T-helper 1 cell treated with Interleukin-12 subunit alpha and Interleukin-12 subunit beta and Interleukin-4 antibody, amounts not matched to agents 30 ng/mL and 1 ng/mL, for 36 hours (primary cell): Measurements from ENCODE around the gene ADGRA3. TPM values are rescaled to one million over a fixed set of nuclear protein-coding genes. Genes with fewer than 3 reads are reported as not detected.

ENCODE experiments used
- intact Hi-C: fragments of 100-400 bp; cut with micrococcal nuclease; formaldehyde crosslinking; loops from one replicate; pipeline ENCODE4 v1.15.1; 2024
- total RNA-seq: library from RNA; stranded (reverse); gene quantifications from 2 replicates; pipeline ENCODE4 v1.2.3, GENCODE V29; 2022

The ADGRA3 gene
- total RNA-seq, 1 donor from 2014 or later, result 5.1 TPM

- intact Hi-C loops, result no loop called here
These were observed 61.5 kb downstream of the ADGRA3 start for GRCh38 chr4:22454216-22454838.

GRCh38 chr4:22444813-22445212 lies 71.1 kb downstream of the ADGRA3 start:
- intact Hi-C loops, result loop anchor here (1.0 to 2.0 kb wide), 3 partner anchors 10 to 72 kb away; partner anchors contain the start of gene ADGRA3

- intact Hi-C loops, result no loop called here
These were observed 72.9 kb downstream of the ADGRA3 start for GRCh38 chr4:22442956-22443355.

GRCh38 chr4:22440999-22441398 lies 74.9 kb downstream of the ADGRA3 start:
- intact Hi-C loops, result no loop called here

GRCh38 chr4:22439947-22440346 lies 75.9 kb downstream of the ADGRA3 start:
- intact Hi-C loops, result no loop called here

GRCh38 chr4:22435652-22436051 lies 80.2 kb downstream of the ADGRA3 start:
- intact Hi-C loops, result loop anchor here (1.0 kb wide), 1 partner anchor 9 kb away; no protein-coding TSS in a partner anchor

GRCh38 chr4:22434895-22435294 lies 81.0 kb downstream of the ADGRA3 start:
- intact Hi-C loops, result loop anchor here (1.0 kb wide), 1 partner anchor 9 kb away; no protein-coding TSS in a partner anchor

GRCh38 chr4:22430626-22431025 lies 85.2 kb downstream of the ADGRA3 start:
- intact Hi-C loops, result no loop called here

GRCh38 chr4:22428441-22428840 lies 87.4 kb downstream of the ADGRA3 start:
- intact Hi-C loops, result no loop called here

GRCh38 chr4:22427675-22428074 lies 88.2 kb downstream of the ADGRA3 start:
- intact Hi-C loops, result no loop called here

GRCh38 chr4:22420291-22420690 lies 95.6 kb downstream of the ADGRA3 start:
- intact Hi-C loops, result no loop called here

GRCh38 chr4:22417408-22417807 lies 98.5 kb downstream of the ADGRA3 start:
- intact Hi-C loops, result no loop called here

GRCh38 chr4:22416403-22416802 lies 99.5 kb downstream of the ADGRA3 start:
- intact Hi-C loops, result no loop called here

- intact Hi-C loops, result no loop called here
These were observed 101.0 kb downstream of the ADGRA3 start for GRCh38 chr4:22414833-22415232.

GRCh38 chr4:22413471-22413870 lies 102.4 kb downstream of the ADGRA3 start:
- intact Hi-C loops, result no loop called here

GRCh38 chr4:22412013-22412412 lies 103.9 kb downstream of the ADGRA3 start:
- intact Hi-C loops, result no loop called here

GRCh38 chr4:22410645-22411247 lies 105.1 kb downstream of the ADGRA3 start:
- intact Hi-C loops, result loop anchor here (1.0 to 2.0 kb wide), 6 partner anchors 34 to 486 kb away; no protein-coding TSS in a partner anchor

GRCh38 chr4:22408474-22408873 lies 107.4 kb downstream of the ADGRA3 start:
- intact Hi-C loops, result no loop called here

GRCh38 chr4:22407361-22407760 lies 108.5 kb downstream of the ADGRA3 start:
- intact Hi-C loops, result no loop called here

GRCh38 chr4:22398671-22399070 lies 117.2 kb downstream of the ADGRA3 start:
- intact Hi-C loops, result no loop called here

GRCh38 chr4:22391551-22391950 lies 124.3 kb downstream of the ADGRA3 start:
- intact Hi-C loops, result no loop called here

- intact Hi-C loops, result loop anchor here (1.0 kb wide), 4 partner anchors 32 to 600 kb away; no protein-coding TSS in a partner anchor
These were observed 126.5 kb downstream of the ADGRA3 start for GRCh38 chr4:22389240-22389870.
